SK-N-SH (cell line): Measurements from ENCODE around the gene DGUOK. TPM values are rescaled to one million over a fixed set of nuclear protein-coding genes. Genes with fewer than 3 reads are reported as not detected.

Experiments used
- CTCF ChIA-PET: fragments of 300-600, 350-600 bp; formaldehyde crosslinking; extraction: SDS; loops from one replicate; lab custom pipeline; 2021; lab: Yijun Ruan, JAX
- POLR2A ChIA-PET: fragments of 350-600 bp; sonication (Branson Sonifier 250); formaldehyde crosslinking; extraction: SDS; loops from one replicate; lab custom pipeline; 2020; ENCODE audit warnings: antibody characterized with exemption, inconsistent platforms; lab: Yijun Ruan, JAX
- DNase-seq: peaks from one replicate; pipeline ENCODE4 v3.0.0; 2012
- H2AFZ ChIP-seq: fragments of 200-600 bp; sonication (generic); 2 replicates; pipeline ENCODE4 v1.8.1; 2016; ENCODE audit warnings: antibody characterized with exemption, mild to moderate bottlenecking, low read depth
- H3F3A ChIP-seq: fragments of 200-600 bp; sonication (generic); replicated peaks from 2 replicates; pipeline ENCODE3; 2016; ENCODE audit warnings: antibody characterized with exemption, mild to moderate bottlenecking; ENCODE audit not compliant: insufficient read depth
- H3K27ac ChIP-seq, 2 experiments: fragments of 200-500 bp in 1 of 2; fragments of 200-600 bp in 1 of 2; sonication (Bioruptor generic) in 1 of 2; sonication (generic), shearing (Covaris generic) in 1 of 2; 2 replicates each; pipeline versions ENCODE4 v1.5.1 to v1.6.1; 2014 to 2016; ENCODE audit warnings: low read depth in 2 of 2, inconsistent platforms in 1 of 2, low read length in 1 of 2, mild to moderate bottlenecking in 1 of 2, mixed read lengths in 1 of 2
- H3K27me3 ChIP-seq: fragments of 200-600 bp; sonication (generic), shearing (Covaris generic); 2 replicates; pipeline ENCODE4 v1.6.1; 2016; ENCODE audit warnings: mixed run types; ENCODE audit not compliant: insufficient read depth
- H3K36me3 ChIP-seq, 2 experiments: fragments of 200-500 bp in 1 of 2; fragments of 200-600 bp in 1 of 2; sonication (Bioruptor generic) in 1 of 2; sonication (generic) in 1 of 2; replicated peaks in 1 of 2; 2 replicates each; pipeline versions ENCODE3 to v1.5.1; 2014 to 2016; ENCODE audit warnings: low read length in 1 of 2, mild to moderate bottlenecking in 1 of 2; ENCODE audit not compliant: insufficient read depth in 2 of 2, control insufficient read depth in 1 of 2
- H3K4me1 ChIP-seq, 2 experiments: fragments of 200-500 bp in 1 of 2; fragments of 200-600 bp in 1 of 2; sonication (Bioruptor generic) in 1 of 2; sonication (generic), shearing (Covaris generic) in 1 of 2; 2 replicates each; pipeline versions ENCODE4 v1.5.1 to v1.6.1; 2014 to 2016; ENCODE audit warnings: low read depth in 1 of 2, low read length in 1 of 2, mixed run types in 1 of 2; ENCODE audit not compliant: insufficient read depth in 2 of 2, control insufficient read depth in 1 of 2
- H3K4me2 ChIP-seq: fragments of 200-600 bp; sonication (generic), shearing (Covaris generic); 2 replicates; pipeline ENCODE4 v1.6.1; 2017; ENCODE audit warnings: mixed run types
- H3K4me3 ChIP-seq, 2 experiments: fragments of 200-500 bp in 1 of 2; fragments of 200-600 bp in 1 of 2; sonication (Bioruptor generic) in 1 of 2; sonication (generic), shearing (Covaris generic) in 1 of 2; 2 replicates each; pipeline versions ENCODE4 v1.5.1 to v1.8.1; 2014 to 2016; ENCODE audit warnings: low read depth in 2 of 2, inconsistent platforms in 1 of 2, low read length in 1 of 2, mild to moderate bottlenecking in 1 of 2, mixed read lengths in 1 of 2, moderate library complexity in 1 of 2
- H3K79me2 ChIP-seq: fragments of 200-600 bp; sonication (generic); 2 replicates; pipeline ENCODE4 v1.8.1; 2017; ENCODE audit warnings: mild to moderate bottlenecking; ENCODE audit not compliant: insufficient read depth
- H3K9ac ChIP-seq: fragments of 200-600 bp; sonication (generic); 2 replicates; pipeline ENCODE4 v1.6.1; 2017; ENCODE audit warnings: mixed run types
- H3K9me2 ChIP-seq: fragments of 200-600 bp; sonication (generic); 2 replicates; pipeline ENCODE4 v1.6.1; 2017; ENCODE audit warnings: mixed run types
- H3K9me3 ChIP-seq: fragments of 200-600 bp; sonication (generic); 2 replicates; pipeline ENCODE4 v1.6.1; 2017; ENCODE audit warnings: mixed run types, mild to moderate bottlenecking, moderate library complexity
- H4K20me1 ChIP-seq: fragments of 200-600 bp; sonication (generic); 2 replicates; pipeline ENCODE4 v1.6.1; 2017; ENCODE audit warnings: mild to moderate bottlenecking, mixed run types; ENCODE audit not compliant: insufficient read depth
- FOXM1 ChIP-seq: IDR thresholded peaks from 2 replicates; pipeline ENCODE4 v1.4.0; 2012; ENCODE audit warnings: low read depth, mild to moderate bottlenecking
- JUND ChIP-seq: IDR thresholded peaks from 2 replicates; pipeline ENCODE4 v1.4.0; 2012
- RAD21 ChIP-seq: IDR thresholded peaks from 2 replicates; pipeline ENCODE4 v1.6.1; 2012; ENCODE audit warnings: mild to moderate bottlenecking, low read length
- RCOR1 ChIP-seq: fragments of 150-350 bp; IDR thresholded peaks from 2 replicates; pipeline ENCODE4 v1.6.1; 2017; ENCODE audit warnings: antibody characterized with exemption, low read length
- RXRA ChIP-seq: IDR thresholded peaks from 2 replicates; pipeline ENCODE4 v1.4.0; 2012; ENCODE audit warnings: low read depth, mild to moderate bottlenecking, borderline replicate concordance
- SIN3A ChIP-seq: IDR thresholded peaks from 2 replicates; pipeline ENCODE4 v1.6.1; 2012; ENCODE audit warnings: low read depth, mild to moderate bottlenecking, low read length, moderate library complexity, borderline replicate concordance
- TCF12 ChIP-seq: IDR thresholded peaks from 2 replicates; pipeline ENCODE4 v1.4.0; 2012
- WGBS: methylation state at CpG from one replicate; pipeline ENCODE4 v1.1.6; 2017; ENCODE audit warnings: low lambda C conversion rate; 5-methylcytosine and 5-hydroxymethylcytosine counted together
- polyA plus RNA-seq, 3 experiments: library from polyadenylated mRNA; depleted of rRNA; stranded (reverse); fragments of >200 nt; gene quantifications; 2 replicates each; pipeline ENCODE4 v1.2.3, GENCODE V29; 2012
- TF ChIP-seq, protein P1 (sequence below): IDR thresholded peaks from 2 replicates; pipeline ENCODE4 v1.6.1; 2012; ENCODE audit warnings: mild to moderate bottlenecking, low read depth, low read length, moderate library complexity
- TF ChIP-seq, protein P2 (sequence below): IDR thresholded peaks from 2 replicates; pipeline ENCODE4 v1.4.0; 2012; ENCODE audit warnings: low read depth, borderline replicate concordance
- TF ChIP-seq, protein P3 (sequence below): IDR thresholded peaks from 2 replicates; pipeline ENCODE4 v1.4.0; 2012; ENCODE audit warnings: low read depth

DGUOK gene
- polyA plus RNA-seq, 1 of the 3 experiments (the other 2 are of a cell fraction), result 122 TPM

DNA sequence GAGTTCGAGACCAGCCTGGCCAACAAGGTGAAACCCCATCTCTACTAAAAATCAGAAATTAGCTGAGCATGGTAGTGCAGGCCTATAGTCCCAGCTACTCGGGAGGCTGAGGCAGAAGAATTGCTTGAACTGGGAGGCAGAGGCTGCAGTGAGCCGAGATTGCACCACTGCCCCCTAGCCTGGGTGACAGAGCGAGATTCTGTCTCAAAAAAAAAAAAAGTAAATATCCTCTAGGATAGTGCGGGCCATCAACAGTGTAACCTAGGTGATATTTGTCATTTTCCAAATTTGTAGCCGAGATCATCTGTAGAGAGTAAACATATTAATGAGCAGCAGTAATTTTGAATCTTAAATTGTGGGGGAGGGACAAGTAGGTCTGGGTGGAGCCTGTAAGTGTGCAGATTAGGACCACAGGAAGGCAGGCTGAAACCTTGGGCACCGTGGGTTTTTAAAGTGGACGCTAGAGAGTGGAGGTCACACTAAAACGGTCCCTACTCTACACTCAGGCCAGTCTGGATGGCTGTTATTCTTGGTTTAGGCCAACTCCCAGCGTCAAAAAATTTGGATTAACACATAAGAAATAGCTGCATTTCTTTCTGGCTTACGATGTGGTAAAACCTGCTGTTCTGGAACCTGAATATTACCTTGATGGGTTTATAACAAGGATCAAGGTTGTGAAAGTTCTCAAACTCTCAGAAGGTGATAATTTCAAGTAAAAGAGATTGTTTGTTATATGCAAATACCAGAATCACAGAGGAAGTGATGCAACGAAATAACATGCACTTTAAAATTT lies 35.3 kb downstream of the DGUOK start:
- H4K20me1 ChIP-seq, result no peaks in the 10 kb centered on the region
- H2AFZ ChIP-seq, result no peak overlapping the region
- no peaks in the 10 kb centered on the region for H3K9me3 ChIP-seq
- no peak overlapping the region for H3K9ac ChIP-seq
- peaks cover 9% of the 10 kb centered on the region for H3F3A ChIP-seq
- H3K4me3 ChIP-seq, result no peak overlapping the region
- H3K4me1 ChIP-seq, result no peaks in the 10 kb centered on the region
- H3K9me2 ChIP-seq, result no peaks in the 10 kb centered on the region
- no peak for TF ChIP-seq RAD21
- H3K36me3 ChIP-seq, result peaks cover 20% of the 10 kb centered on the region in 2 experiments
- no peak overlapping the region for H3K27ac ChIP-seq
- ChIA-PET CTCF (interaction anchor here (1.5 kb wide), 1 partner anchor 138 kb away, joined by 3 read pairs; no protein-coding TSS in a partner anchor), POLR2A (no interaction called here)
- no peak for DNase-seq
- H3K27me3 ChIP-seq, result no peaks in the 10 kb centered on the region
- 89% methylated on average over 12 of the region's 12 CpGs for WGBS
- no peak overlapping the region for H3K4me2 ChIP-seq
- no peaks in the 10 kb centered on the region for H3K79me2 ChIP-seq

DNA sequence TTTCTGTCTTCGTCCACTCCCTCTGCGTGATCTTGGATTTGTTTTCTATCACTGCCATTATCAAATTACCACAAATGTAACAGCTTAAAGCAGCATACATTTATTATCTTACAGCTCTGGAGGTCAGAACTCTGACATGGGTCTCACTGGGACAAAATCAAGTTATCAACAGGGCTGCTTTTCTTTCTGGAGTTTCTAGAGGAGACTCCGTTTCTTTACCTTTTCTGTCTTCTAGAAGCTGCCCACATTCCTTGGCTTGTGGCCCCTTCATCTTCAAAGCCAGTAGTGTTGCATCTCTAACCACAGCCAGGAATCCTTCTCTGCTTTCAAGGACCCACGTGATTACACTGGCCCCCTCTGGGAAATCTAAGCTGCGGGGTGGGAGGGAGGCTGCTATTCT lies 36.1 kb downstream of the DGUOK start:
- Histone ChIP-seq H3F3A (peaks cover 9% of the 10 kb centered on the region), H3K9me2 (no peaks in the 10 kb centered on the region), H3K4me2 (no peak overlapping the region), H3K4me3 (no peak overlapping the region), H3K27ac (no peak overlapping the region), H3K9me3 (no peaks in the 10 kb centered on the region), H3K4me1 (no peaks in the 10 kb centered on the region), H3K79me2 (no peaks in the 10 kb centered on the region), H2AFZ (no peak overlapping the region), H3K9ac (no peak overlapping the region), H4K20me1 (no peaks in the 10 kb centered on the region), H3K36me3 (peaks cover 20% of the 10 kb centered on the region in 2 experiments), H3K27me3 (no peaks in the 10 kb centered on the region)
- TF ChIP-seq, protein P1, sequence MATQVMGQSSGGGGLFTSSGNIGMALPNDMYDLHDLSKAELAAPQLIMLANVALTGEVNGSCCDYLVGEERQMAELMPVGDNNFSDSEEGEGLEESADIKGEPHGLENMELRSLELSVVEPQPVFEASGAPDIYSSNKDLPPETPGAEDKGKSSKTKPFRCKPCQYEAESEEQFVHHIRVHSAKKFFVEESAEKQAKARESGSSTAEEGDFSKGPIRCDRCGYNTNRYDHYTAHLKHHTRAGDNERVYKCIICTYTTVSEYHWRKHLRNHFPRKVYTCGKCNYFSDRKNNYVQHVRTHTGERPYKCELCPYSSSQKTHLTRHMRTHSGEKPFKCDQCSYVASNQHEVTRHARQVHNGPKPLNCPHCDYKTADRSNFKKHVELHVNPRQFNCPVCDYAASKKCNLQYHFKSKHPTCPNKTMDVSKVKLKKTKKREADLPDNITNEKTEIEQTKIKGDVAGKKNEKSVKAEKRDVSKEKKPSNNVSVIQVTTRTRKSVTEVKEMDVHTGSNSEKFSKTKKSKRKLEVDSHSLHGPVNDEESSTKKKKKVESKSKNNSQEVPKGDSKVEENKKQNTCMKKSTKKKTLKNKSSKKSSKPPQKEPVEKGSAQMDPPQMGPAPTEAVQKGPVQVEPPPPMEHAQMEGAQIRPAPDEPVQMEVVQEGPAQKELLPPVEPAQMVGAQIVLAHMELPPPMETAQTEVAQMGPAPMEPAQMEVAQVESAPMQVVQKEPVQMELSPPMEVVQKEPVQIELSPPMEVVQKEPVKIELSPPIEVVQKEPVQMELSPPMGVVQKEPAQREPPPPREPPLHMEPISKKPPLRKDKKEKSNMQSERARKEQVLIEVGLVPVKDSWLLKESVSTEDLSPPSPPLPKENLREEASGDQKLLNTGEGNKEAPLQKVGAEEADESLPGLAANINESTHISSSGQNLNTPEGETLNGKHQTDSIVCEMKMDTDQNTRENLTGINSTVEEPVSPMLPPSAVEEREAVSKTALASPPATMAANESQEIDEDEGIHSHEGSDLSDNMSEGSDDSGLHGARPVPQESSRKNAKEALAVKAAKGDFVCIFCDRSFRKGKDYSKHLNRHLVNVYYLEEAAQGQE, result no peak
- no peak for TF ChIP-seq TCF12
- TF ChIP-seq, protein P2, sequence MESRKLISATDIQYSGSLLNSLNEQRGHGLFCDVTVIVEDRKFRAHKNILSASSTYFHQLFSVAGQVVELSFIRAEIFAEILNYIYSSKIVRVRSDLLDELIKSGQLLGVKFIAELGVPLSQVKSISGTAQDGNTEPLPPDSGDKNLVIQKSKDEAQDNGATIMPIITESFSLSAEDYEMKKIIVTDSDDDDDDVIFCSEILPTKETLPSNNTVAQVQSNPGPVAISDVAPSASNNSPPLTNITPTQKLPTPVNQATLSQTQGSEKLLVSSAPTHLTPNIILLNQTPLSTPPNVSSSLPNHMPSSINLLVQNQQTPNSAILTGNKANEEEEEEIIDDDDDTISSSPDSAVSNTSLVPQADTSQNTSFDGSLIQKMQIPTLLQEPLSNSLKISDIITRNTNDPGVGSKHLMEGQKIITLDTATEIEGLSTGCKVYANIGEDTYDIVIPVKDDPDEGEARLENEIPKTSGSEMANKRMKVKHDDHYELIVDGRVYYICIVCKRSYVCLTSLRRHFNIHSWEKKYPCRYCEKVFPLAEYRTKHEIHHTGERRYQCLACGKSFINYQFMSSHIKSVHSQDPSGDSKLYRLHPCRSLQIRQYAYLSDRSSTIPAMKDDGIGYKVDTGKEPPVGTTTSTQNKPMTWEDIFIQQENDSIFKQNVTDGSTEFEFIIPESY, result no peak
- no peak for TF ChIP-seq RAD21
- no peak for TF ChIP-seq RXRA
- no peak for TF ChIP-seq JUND
- TF ChIP-seq RCOR1, result no peak
- TF ChIP-seq FOXM1, result no peak
- TF ChIP-seq, protein P3, sequence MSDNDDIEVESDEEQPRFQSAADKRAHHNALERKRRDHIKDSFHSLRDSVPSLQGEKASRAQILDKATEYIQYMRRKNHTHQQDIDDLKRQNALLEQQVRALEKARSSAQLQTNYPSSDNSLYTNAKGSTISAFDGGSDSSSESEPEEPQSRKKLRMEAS, result no peak
- TF ChIP-seq SIN3A, result no peak
- 94% methylated on average over 5 of the region's 5 CpGs for WGBS
- ChIA-PET POLR2A (no interaction called here), CTCF (interaction anchor here (1.5 kb wide), 1 partner anchor 139 kb away, joined by 3 read pairs; no protein-coding TSS in a partner anchor)
- DNase-seq, result no peak
